ENCODE data around the gene SIN3B.
A peak's percentile ranks its signal among the peaks of the same experiment; 100 is the strongest.

The SIN3B gene

GRCh38 chr19:16872728-16873127, 43.5 kb downstream of the SIN3B start:
- H3K9me3 ChIP-seq (ENCODE audit: control insufficient read depth, insufficient read depth, low read depth, low read length) = no peaks in the 10 kb centered on the region
- CTCF ChIA-PET = no interaction called here
- no peak overlapping the region for H3K4me3 ChIP-seq (ENCODE audit: low read depth, low read length)
- TF ChIP-seq ZNF785 (tag by site-specific recombination; IDR thresholded peaks at IDR 0.05) = no peak
- TF ChIP-seq ZNF488 (tag by site-specific recombination; IDR thresholded peaks at IDR 0.05) = no peak
- TF ChIP-seq ZNF416 (tag by site-specific recombination; IDR thresholded peaks at IDR 0.05) = no peak
- no peak for TF ChIP-seq ZBTB44 (tag by site-specific recombination; IDR thresholded peaks at IDR 0.05)
- TF ChIP-seq ZNF624 (tag by site-specific recombination; IDR thresholded peaks at IDR 0.05) = no peak
- H3K36me3 ChIP-seq (ENCODE audit: control insufficient read depth in 2 of 2, insufficient read depth in 1 of 2, low read length in 2 of 2) = peaks cover 5 to 79% of the 10 kb centered on the region in 2 experiments; a peak in 2 of 3 replicates
- H3K4me1 ChIP-seq (ENCODE audit: control insufficient read depth, insufficient read depth, low read length) = no peaks in the 10 kb centered on the region
- POLR2A ChIA-PET = no interaction called here
- no peak overlapping the region for H3K27ac ChIP-seq (ENCODE audit: extremely low read depth, low read depth, low read length)

- Histone ChIP-seq H3K4me3 (ENCODE audit: low read depth, low read length) (no peak overlapping the region), H3K27ac (ENCODE audit: extremely low read depth, low read depth, low read length) (0 out of 2 replicates have a peak overlapping the region, but pooled peaks have one; percentile 16), H3K4me1 (ENCODE audit: control insufficient read depth, insufficient read depth, low read length) (no peaks in the 10 kb centered on the region), H3K36me3 (ENCODE audit: control insufficient read depth in 2 of 2, insufficient read depth in 1 of 2, low read length in 2 of 2) (peaks cover 5 to 79% of the 10 kb centered on the region in 2 experiments; a peak in 2 of 3 replicates), H3K9me3 (ENCODE audit: control insufficient read depth, insufficient read depth, low read depth, low read length) (no peaks in the 10 kb centered on the region)
- TF ChIP-seq ZNF37A (tag by site-specific recombination; IDR thresholded peaks at IDR 0.05) (no peak), SETDB1 (IDR thresholded peaks at IDR 0.05; ENCODE audit: insufficient read length, low read length) (no peak), ZNF654 (tag by site-specific recombination; IDR thresholded peaks at IDR 0.05; ENCODE audit: low read depth) (no peak), ZNF114 (tag by site-specific recombination; IDR thresholded peaks at IDR 0.05) (no peak), ZNF211 (tag by site-specific recombination; IDR thresholded peaks at IDR 0.05; ENCODE audit: low read depth) (no peak), ZNF792 (tag by site-specific recombination; IDR thresholded peaks at IDR 0.05) (no peak), CTCF (tag by site-specific recombination; IDR thresholded peaks at IDR 0.05) (no peak), ZNF248 (tag by site-specific recombination; IDR thresholded peaks at IDR 0.05) (no peak), ZNF548 (tag by site-specific recombination; IDR thresholded peaks at IDR 0.05) (no peak), ZNF354C (tag by site-specific recombination; IDR thresholded peaks at IDR 0.05; ENCODE audit: borderline replicate concordance, low read depth) (no peak), ZNF843 (tag by site-specific recombination; IDR thresholded peaks at IDR 0.05) (no peak)
- ChIA-PET CTCF (interaction anchor here (0.7 kb wide), 1 partner anchor 147 kb away, joined by 3 read pairs; no protein-coding TSS in a partner anchor), POLR2A (no interaction called here)
Measured at GRCh38 chr19:16873594-16873993, 44.4 kb downstream of the SIN3B start.

- ChIA-PET CTCF (no interaction called here), POLR2A (no interaction called here)
- H3K9me3 ChIP-seq (ENCODE audit: control insufficient read depth, insufficient read depth, low read depth, low read length) = no peaks in the 10 kb centered on the region
- peak overlapping the region; percentile 16; the same call in 1 of the 2 replicates for H3K27ac ChIP-seq (ENCODE audit: extremely low read depth, low read depth, low read length)
- H3K4me1 ChIP-seq (ENCODE audit: control insufficient read depth, insufficient read depth, low read length) = no peaks in the 10 kb centered on the region
- H3K4me3 ChIP-seq (ENCODE audit: low read depth, low read length) = no peak overlapping the region
- H3K36me3 ChIP-seq (ENCODE audit: control insufficient read depth in 2 of 2, insufficient read depth in 1 of 2, low read length in 2 of 2) = peaks cover 5 to 79% of the 10 kb centered on the region in 2 experiments; a peak in 2 of 3 replicates
- TF ChIP-seq BCL11B (tag by site-specific recombination; IDR thresholded peaks at IDR 0.05; ENCODE audit: low read depth) (peak; percentile 46; the same call in 1 of the 2 replicates), ZNF624 (tag by site-specific recombination; IDR thresholded peaks at IDR 0.05) (no peak), PRDM10 (tag by site-specific recombination; IDR thresholded peaks at IDR 0.05) (peak; percentile 86), HOXA7 (CRISPR knock-in tag; IDR thresholded peaks at IDR 0.05; ENCODE audit: borderline replicate concordance) (no peak), ZNF600 (tag by site-specific recombination; IDR thresholded peaks at IDR 0.05) (peak; percentile 90), ZNF776 (tag by site-specific recombination; IDR thresholded peaks at IDR 0.05; ENCODE audit: borderline replicate concordance) (no peak), ZNF560 (tag by site-specific recombination; IDR thresholded peaks at IDR 0.05; ENCODE audit: borderline replicate concordance) (0 out of 2 replicates have a peak, but pooled peaks have one; percentile 22), ZNF350 (tag by site-specific recombination; IDR thresholded peaks at IDR 0.05) (no peak), SP7 (tag by site-specific recombination; IDR thresholded peaks at IDR 0.05) (no peak)
Measured at GRCh38 chr19:16874250-16874977, 45.2 kb downstream of the SIN3B start.
